Thyroid gland (tissue), 4 donors: ENCODE results near the gene PLXDC2. TPM values are rescaled to one million over a fixed set of nuclear protein-coding genes. Genes with fewer than 3 reads are reported as not detected.

Source experiments
- DNase-seq, 2 donors: peaks; one replicate each; pipeline ENCODE4 v3.0.0-alpha.2; 2019
- H3K27ac ChIP-seq, 3 donors: fragments of 200-600 bp; sonication (generic); 1 replicate in 2 of 3; 2 replicates in 1 of 3; pipeline ENCODE4 v1.5.1; 2016 to 2019; ENCODE audit warnings: mild to moderate bottlenecking in 1 of 3, moderate library complexity in 1 of 3
- H3K27me3 ChIP-seq: fragments of 200-600 bp; sonication (generic); one replicate; pipeline ENCODE4 v1.5.1; 2019
- H3K36me3 ChIP-seq, 2 donors: fragments of 200-600 bp; sonication (generic); one replicate each; pipeline ENCODE4 v1.5.1; 2016 to 2019
- H3K4me1 ChIP-seq, 2 donors: fragments of 200-600 bp; sonication (generic); one replicate each; pipeline ENCODE4 v1.5.1; 2017 to 2019
- H3K4me3 ChIP-seq, 3 donors: fragments of 200-600 bp; sonication (generic); replicated peaks in 1 of 3; 1 replicate in 2 of 3; 2 replicates in 1 of 3; pipeline ENCODE4 v1.5.1; 2016; ENCODE audit warnings: mild to moderate bottlenecking in 1 of 3
- H3K9me3 ChIP-seq: fragments of 200-600 bp; sonication (generic); one replicate; pipeline ENCODE4 v1.5.1; 2017
- CTCF ChIP-seq, 6 experiments: fragments of 200-600 bp in 3 of 6; fragments of 450-650 bp in 3 of 6; sonication (generic) in 3 of 6; IDR thresholded peaks; one replicate each; pipeline ENCODE4 v1.5.1; 2016 to 2019; ENCODE audit warnings: antibody characterized with exemption in 6 of 6, mild to moderate bottlenecking in 2 of 6, inconsistent platforms in 1 of 6, moderate library complexity in 1 of 6
- POLR2A ChIP-seq, 2 donors: fragments of 450-650 bp; IDR thresholded peaks; one replicate each; pipeline ENCODE4 v1.6.1; 2017; ENCODE audit warnings: antibody characterized with exemption in 2 of 2, mild to moderate bottlenecking in 2 of 2, moderate library complexity in 1 of 2
- WGBS, 2 donors: methylation state at CpG; one replicate each; pipeline ENCODE4 v1.1.5; 2017; 5-methylcytosine and 5-hydroxymethylcytosine counted together
- intact Hi-C: fragments of 100-400 bp; cut with DNase I; formaldehyde crosslinking; loops from one replicate; pipeline ENCODE4 v1.15.1; 2023
- total RNA-seq, 4 donors: library from RNA; depleted of rRNA; stranded (reverse); fragments of >200 nt; gene quantifications; one replicate each; pipeline ENCODE4 v1.2.3, GENCODE V29; 2016

PLXDC2 gene
- total RNA-seq, 4 donors from 2014 or later, result 44.6 to 91.0 (median 47.6) TPM

GRCh38 chr10:20085115-20085514, 268.9 kb downstream of the PLXDC2 start:
- intact Hi-C loops, result no loop called here
- WGBS, 2 donors, result 52 to 57% methylated on average over 5 of the region's 5 CpGs
- Histone ChIP-seq H3K9me3 (no peaks in the 10 kb centered on the region), H3K27me3 (no peaks in the 10 kb centered on the region), H3K4me3 (no peak overlapping the region), H3K36me3 (no peaks in the 10 kb centered on the region), H3K4me1 (no peaks in the 10 kb centered on the region), H3K27ac (no peak overlapping the region)
- peak; percentile 14 to 31 for DNase-seq
- no peak for TF ChIP-seq POLR2A (IDR thresholded peaks at IDR 0.05)
- no peak for TF ChIP-seq CTCF (IDR thresholded peaks at IDR 0.05)

GRCh38 chr10:20087353-20087752, 271.1 kb downstream of the PLXDC2 start:
- no peak overlapping the region for H3K4me3 ChIP-seq
- TF ChIP-seq CTCF (IDR thresholded peaks at IDR 0.05) (no peak), POLR2A (IDR thresholded peaks at IDR 0.05) (no peak)
- intact Hi-C loops, result no loop called here
- no peaks in the 10 kb centered on the region for H3K36me3 ChIP-seq
- no peaks in the 10 kb centered on the region for H3K27me3 ChIP-seq
- no peak overlapping the region for H3K27ac ChIP-seq
- WGBS, 2 donors, result 81 to 88% methylated on average over 2 of the region's 2 CpGs
- no peak for DNase-seq
- no peaks in the 10 kb centered on the region for H3K9me3 ChIP-seq
- no peaks in the 10 kb centered on the region for H3K4me1 ChIP-seq

GRCh38 chr10:20088061-20088701, 271.9 kb downstream of the PLXDC2 start:
- intact Hi-C loops, result no loop called here
- no peak for TF ChIP-seq CTCF (IDR thresholded peaks at IDR 0.05)
- TF ChIP-seq POLR2A (IDR thresholded peaks at IDR 0.05), result no peak
- DNase-seq, result no peak
- H3K27me3 ChIP-seq, result no peaks in the 10 kb centered on the region
- no peaks in the 10 kb centered on the region for H3K4me1 ChIP-seq
- 33 to 58% methylated on average over 1 of the region's 1 CpG for WGBS, 2 donors
- no peak overlapping the region for H3K27ac ChIP-seq
- no peaks in the 10 kb centered on the region for H3K9me3 ChIP-seq
- H3K36me3 ChIP-seq, result no peaks in the 10 kb centered on the region
- H3K4me3 ChIP-seq, result no peak overlapping the region

- no peaks in the 10 kb centered on the region for H3K9me3 ChIP-seq
- H3K27ac ChIP-seq, result no peak overlapping the region
- TF ChIP-seq POLR2A (IDR thresholded peaks at IDR 0.05) (no peak), CTCF (IDR thresholded peaks at IDR 0.05) (no peak)
- H3K27me3 ChIP-seq, result no peaks in the 10 kb centered on the region
- DNase-seq, result no peak
- H3K36me3 ChIP-seq, result no peaks in the 10 kb centered on the region
- no peak overlapping the region for H3K4me3 ChIP-seq
- intact Hi-C loops, result no loop called here
- WGBS, 2 donors, result 94 to 96% methylated on average over 3 of the region's 3 CpGs
- H3K4me1 ChIP-seq, result no peaks in the 10 kb centered on the region
These were observed 273.6 kb downstream of the PLXDC2 start for GRCh38 chr10:20089879-20090278.

- intact Hi-C loops, result no loop called here
- H3K27ac ChIP-seq, result no peak overlapping the region
- 95 to 97% methylated on average over 3 of the region's 3 CpGs for WGBS, 2 donors
These were observed 274.6 kb downstream of the PLXDC2 start for GRCh38 chr10:20090831-20091230.

More at GRCh38 chr10:20090831-20091230, 274.6 kb downstream of the PLXDC2 start:
- H3K4me3 ChIP-seq, result no peak overlapping the region
- no peaks in the 10 kb centered on the region for H3K4me1 ChIP-seq
- H3K27me3 ChIP-seq, result no peaks in the 10 kb centered on the region
- no peak for DNase-seq
- no peaks in the 10 kb centered on the region for H3K36me3 ChIP-seq
- no peak for TF ChIP-seq CTCF (IDR thresholded peaks at IDR 0.05)
- no peak for TF ChIP-seq POLR2A (IDR thresholded peaks at IDR 0.05)
- no peaks in the 10 kb centered on the region for H3K9me3 ChIP-seq
